HT-29 (cell line): ENCODE data around the gene ZNF148. TPM values are rescaled to one million over a fixed set of nuclear protein-coding genes. Genes with fewer than 3 reads are reported as not detected.
"Not testable (repeated sequence)": the region's sequence is repeated elsewhere in the genome, so short reads cannot be mapped to it uniquely, and the experiment has no call there.

Source experiments
- DNase-seq: peaks from one replicate; pipeline ENCODE4 v3.0.0-alpha.2; 2015; ENCODE audit warnings: low spot score
- total RNA-seq: library from RNA; depleted of rRNA; stranded (reverse); fragments of >200 nt; shearing (Covaris generic); gene quantifications from 2 replicates; pipeline ENCODE4 v1.2.3, GENCODE V29; 2014

Gene ZNF148
- total RNA-seq, 1 experiment from 2014 or later: 18.8 TPM

DNA sequence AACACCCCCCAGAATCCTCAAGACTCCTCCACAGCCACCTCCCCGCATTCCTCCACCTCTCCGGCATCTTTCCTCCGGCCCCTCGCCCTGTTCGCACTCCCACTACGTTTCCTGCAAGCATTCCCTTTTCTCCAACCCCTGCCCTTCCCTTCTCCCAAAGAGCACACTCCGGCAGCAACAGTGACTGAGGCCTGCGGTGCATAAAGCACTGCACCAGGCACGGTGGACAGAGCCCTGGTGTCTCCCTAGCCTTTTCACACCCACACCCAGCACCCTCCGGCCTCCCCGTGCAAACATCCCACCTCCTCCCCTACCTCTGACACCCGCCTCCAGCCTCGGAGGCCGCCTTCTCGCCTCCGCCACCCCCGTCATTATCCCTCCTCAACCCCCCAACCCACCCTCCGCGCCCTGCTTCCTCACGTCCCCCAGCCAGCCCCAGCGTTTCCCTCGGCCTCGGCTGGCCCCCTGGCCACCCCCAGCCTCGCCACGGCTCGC lies 577 bp downstream of the ZNF148 start:
- DNase-seq: peak; percentile 51

GRCh38 chr3:125367403-125368230 lies 7.5 kb downstream of the ZNF148 start:
- DNase-seq: no peak

DNA sequence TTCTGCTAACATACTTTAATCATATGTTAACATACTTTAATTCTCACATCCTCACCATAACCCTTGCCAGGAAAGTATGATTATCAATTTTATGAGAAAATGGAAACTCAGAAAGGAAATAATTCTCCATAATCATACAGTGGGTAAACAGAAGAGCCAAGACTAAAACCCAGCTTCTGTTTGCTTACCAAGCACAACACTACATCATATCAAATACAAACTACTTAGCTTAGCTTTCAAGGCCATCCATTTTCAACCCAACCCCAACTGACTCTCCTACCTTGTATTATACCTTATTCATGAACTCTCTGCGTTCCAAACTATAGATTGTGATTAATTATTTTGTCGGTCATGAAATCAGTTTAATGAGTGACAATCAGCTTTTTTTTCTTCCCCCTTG lies 9.0 kb downstream of the ZNF148 start:
- no peak for DNase-seq

DNA sequence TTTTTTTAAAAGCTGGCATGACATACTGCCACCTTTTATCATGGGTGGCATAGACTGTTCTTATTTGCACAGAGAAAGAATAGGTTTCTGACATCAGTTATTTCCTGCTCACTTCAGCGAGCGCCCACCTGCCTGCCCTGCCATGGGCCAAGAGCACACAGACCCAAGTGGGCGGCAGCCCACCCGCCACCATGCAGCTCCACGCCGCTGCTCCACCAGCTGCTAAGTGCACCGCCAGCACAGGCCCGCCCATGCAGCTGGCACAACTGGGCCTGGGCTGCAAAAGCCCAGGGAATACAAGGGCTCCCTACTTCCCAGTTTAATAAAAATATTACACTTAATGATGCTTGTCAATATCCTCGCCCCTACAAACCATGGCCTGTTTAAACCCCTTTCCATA lies 15.4 kb downstream of the ZNF148 start:
- no peak for DNase-seq

GRCh38 chr3:125358923-125359322 lies 16.2 kb downstream of the ZNF148 start:
- no peak for DNase-seq

DNA sequence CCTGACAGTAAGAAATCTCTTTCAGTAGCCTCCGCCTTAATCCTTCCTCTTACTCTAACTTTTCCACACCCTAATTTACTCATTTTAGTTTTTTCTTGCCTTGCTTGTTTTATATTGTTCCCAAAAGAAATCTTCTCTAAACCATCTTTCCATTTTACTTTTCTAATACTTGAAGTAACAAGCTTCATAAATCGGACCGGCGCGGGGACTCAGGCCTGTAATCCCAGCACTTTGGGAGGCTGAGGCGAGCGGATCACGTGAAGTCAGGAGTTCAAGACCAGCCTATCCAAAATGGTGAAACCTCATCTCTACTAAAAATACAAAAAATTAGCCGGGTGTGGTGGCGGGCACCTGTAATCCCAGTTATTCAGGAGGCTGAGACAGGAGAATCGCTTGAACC lies 17.3 kb downstream of the ZNF148 start:
- no peak for DNase-seq

GRCh38 chr3:125357032-125357658 lies 18.0 kb downstream of the ZNF148 start:
- DNase-seq: no peak

- no peak for DNase-seq
Measured at GRCh38 chr3:125356140-125357026, 18.7 kb downstream of the ZNF148 start.

GRCh38 chr3:125353659-125354058 lies 21.5 kb downstream of the ZNF148 start:
- no peak for DNase-seq

DNA sequence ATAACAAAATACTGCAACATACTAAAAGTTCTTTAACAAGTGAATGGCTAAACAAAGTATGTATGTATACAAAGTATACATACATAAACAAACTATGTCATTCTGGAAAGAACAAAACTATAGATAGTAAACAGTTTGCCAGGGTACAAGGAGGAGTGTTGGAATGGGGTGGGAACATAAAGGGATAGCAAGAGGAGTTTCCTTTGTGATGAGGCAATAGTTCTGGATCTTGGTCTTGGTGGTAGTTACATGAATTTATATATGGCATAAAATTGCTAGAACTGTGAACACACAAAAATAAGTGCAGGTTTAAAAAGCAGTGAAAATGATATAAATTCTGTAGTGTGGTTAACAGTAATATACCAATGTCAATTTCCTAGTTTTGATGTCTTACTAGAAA lies 22.0 kb downstream of the ZNF148 start:
- no peak for DNase-seq

GRCh38 chr3:125351814-125352456 lies 23.2 kb downstream of the ZNF148 start:
- DNase-seq: no peak

DNA sequence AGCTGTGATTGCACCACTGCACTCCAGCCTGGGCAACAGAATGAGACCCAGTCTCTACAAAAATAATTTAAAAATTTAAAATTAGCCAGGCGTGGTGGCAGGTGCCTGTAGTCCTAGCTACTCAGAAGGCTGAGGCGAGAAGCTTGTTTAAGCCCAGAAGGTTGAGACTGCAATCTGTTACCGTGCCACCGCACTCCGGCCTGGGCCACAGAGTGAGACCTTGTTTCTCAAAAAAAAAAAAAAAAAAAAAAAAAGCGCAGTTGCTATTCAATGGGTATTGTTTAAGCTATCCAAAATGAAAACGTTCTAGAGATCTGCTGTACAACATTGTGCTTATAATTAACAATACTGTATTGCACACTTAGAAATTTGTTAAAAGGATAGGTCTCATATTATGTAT lies 24.0 kb downstream of the ZNF148 start:
- no peak for DNase-seq

- no peak for DNase-seq
Measured at GRCh38 chr3:125350597-125350996, 24.5 kb downstream of the ZNF148 start.

GRCh38 chr3:125349556-125350165 lies 25.5 kb downstream of the ZNF148 start:
- no peak for DNase-seq

GRCh38 chr3:125349055-125349454 lies 26.1 kb downstream of the ZNF148 start:
- DNase-seq: no peak

DNA sequence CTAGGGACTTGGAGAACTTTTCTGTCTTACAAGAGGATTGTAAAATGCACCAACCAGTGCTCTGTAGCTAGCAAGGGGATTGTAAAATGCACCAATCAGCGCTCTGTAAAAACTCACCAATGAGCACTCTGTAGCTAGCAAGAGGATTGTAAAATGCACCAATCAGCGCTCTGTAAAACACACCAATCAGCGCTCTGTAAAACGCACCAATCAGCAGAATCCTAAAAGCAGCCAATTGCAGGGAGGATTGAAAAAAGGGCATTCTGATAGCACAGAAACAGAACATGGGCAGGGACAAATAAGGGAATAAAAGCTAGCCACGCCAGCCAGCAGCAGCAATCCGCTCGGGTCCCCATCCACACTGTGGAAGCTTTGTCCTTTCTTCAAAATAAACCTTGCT lies 31.8 kb downstream of the ZNF148 start:
- not testable (repeated sequence) for DNase-seq

DNA sequence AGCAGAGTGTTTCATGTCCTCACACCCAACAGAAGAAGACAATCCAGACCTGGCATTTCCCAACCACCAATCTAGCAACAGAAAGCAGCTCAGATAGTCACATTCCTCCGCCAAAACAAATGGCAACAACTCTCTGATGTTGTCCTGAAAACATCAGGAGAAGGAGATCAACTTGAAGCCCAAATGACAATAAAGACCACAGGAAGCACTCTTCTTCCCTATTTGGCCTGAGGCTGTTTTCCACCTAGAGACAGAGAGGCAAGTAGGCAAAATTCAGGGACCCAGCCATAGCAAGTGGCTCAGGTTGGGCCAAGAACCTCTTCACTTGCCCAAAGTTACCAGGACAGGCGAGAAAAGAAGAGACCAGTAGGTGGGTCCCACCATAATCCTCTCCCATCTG lies 35.0 kb downstream of the ZNF148 start:
- DNase-seq: no peak

DNA sequence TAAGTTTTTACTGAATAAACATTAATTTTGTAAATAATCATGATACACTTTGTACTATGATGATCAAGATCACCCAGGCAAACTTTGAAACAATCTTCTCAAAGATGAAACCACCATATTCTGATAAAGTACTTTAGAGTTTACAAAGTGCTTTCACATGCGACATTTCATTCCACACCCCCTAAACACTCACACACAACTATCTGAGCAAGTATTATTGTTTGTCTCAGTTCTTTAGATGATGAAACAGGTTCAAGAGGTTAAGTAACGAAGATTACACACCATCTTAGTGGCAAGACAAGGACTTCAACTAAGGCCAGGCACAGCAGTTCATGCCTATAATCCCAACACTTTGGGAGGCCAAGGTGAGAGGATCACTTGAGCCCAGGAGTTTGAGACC lies 37.6 kb downstream of the ZNF148 start:
- DNase-seq: no peak

GRCh38 chr3:125334675-125335560 lies 40.2 kb downstream of the ZNF148 start:
- no peak for DNase-seq

- DNase-seq: peak; percentile 63
Measured at GRCh38 chr3:125332504-125332903, 42.6 kb downstream of the ZNF148 start.
